Ovary (tissue), 3 donors: ENCODE results near the gene CCL13.

Experiments used
- CTCF ChIP-seq, 3 donors: fragments of 450-650 bp in 2 of 3; fragments of 200-600 bp in 1 of 3; IDR thresholded peaks; one replicate each; pipeline versions ENCODE4 v1.5.1 to v1.8.0; 2016 to 2022; ENCODE audit warnings: antibody characterized with exemption in 3 of 3, mild to moderate bottlenecking in 1 of 3
- POLR2A ChIP-seq: fragments of 450-650 bp; IDR thresholded peaks from one replicate; pipeline ENCODE4 v1.6.1; 2017; ENCODE audit warnings: antibody characterized with exemption, mild to moderate bottlenecking, moderate library complexity
- donor health status: DM: no; HTN: no; CAD: no.

DNA sequence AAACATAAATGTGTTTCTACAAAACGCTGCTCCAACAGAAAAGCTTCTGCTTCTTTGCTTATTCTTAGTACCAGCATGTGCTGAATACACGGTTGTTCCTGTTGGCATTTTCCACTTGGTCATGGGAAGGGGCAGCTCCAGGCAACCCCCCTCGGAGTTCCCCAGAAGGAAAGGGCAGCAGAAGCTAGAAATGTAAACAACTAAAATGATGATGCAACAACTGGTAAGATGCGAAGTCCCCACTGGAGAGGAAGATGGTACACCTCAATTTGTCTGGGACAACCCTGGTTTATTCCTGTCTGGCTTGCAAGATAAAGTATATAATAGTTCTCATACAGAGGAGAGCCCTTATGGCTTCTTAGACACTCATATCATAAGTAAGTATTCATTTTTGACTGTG is 9.2 kb upstream of the CCL13 start:
- TF ChIP-seq CTCF (IDR thresholded peaks at IDR 0.05) (no peak), POLR2A (no peak)
